ENCODE measurements around the gene KRTAP10-8. TPM values are rescaled to one million over a fixed set of nuclear protein-coding genes. Genes with fewer than 3 reads are reported as not detected.
"Not testable (repeated sequence)": the region's sequence is repeated elsewhere in the genome, so short reads cannot be mapped to it uniquely, and the experiment has no call there.

KRTAP10-8 gene
- polyA plus RNA-seq, 1 donor: not detected

- no peak for DNase-seq
- Histone ChIP-seq H3K4me1 (ENCODE audit: control insufficient read depth, insufficient read depth, low read length) (no peaks in the 10 kb centered on the region), H3K36me3 (ENCODE audit: control insufficient read depth, insufficient read depth, low read length) (no peaks in the 10 kb centered on the region), H3K9me3 (ENCODE audit: control insufficient read depth, low read depth, low read length) (peaks cover 3% of the 10 kb centered on the region), H3K27ac (ENCODE audit: low read length) (no peak within 1 kb of the TSS), H3K4me3 (ENCODE audit: low read length) (no peak within 1 kb of the TSS), H3K27me3 (ENCODE audit: control insufficient read depth, insufficient read depth, low read length) (peaks cover 2% of the 10 kb centered on the region)
- WGBS (ENCODE audit: insufficient coverage, low lambda C conversion rate): 30% methylated on average over 2 of the region's 26 CpGs
Measured at GRCh38 chr21:44657635-44658540, 46.0 kb downstream of the KRTAP10-8 start, which contains the start of gene KRTAP12-3. KRTAP12-3 (plus strand) TSS chr21:44657932; CDS start chr21:44657980, 48 bp downstream.

GRCh38 chr21:44658541-44658910 is 46.6 kb downstream of the KRTAP10-8 start:
- H3K9me3 ChIP-seq (ENCODE audit: control insufficient read depth, low read depth, low read length): peaks cover 3% of the 10 kb centered on the region
- WGBS (ENCODE audit: insufficient coverage, low lambda C conversion rate): no CpG with 5 or more reads among the region's 5 CpGs
- no peak overlapping the region for H3K4me3 ChIP-seq (ENCODE audit: low read length)
- H3K36me3 ChIP-seq (ENCODE audit: control insufficient read depth, insufficient read depth, low read length): no peaks in the 10 kb centered on the region
- no peak for DNase-seq
- H3K27ac ChIP-seq (ENCODE audit: low read length): no peak overlapping the region
- H3K27me3 ChIP-seq (ENCODE audit: control insufficient read depth, insufficient read depth, low read length): peaks cover 2% of the 10 kb centered on the region
- no peaks in the 10 kb centered on the region for H3K4me1 ChIP-seq (ENCODE audit: control insufficient read depth, insufficient read depth, low read length)

- Histone ChIP-seq H3K9me3 (ENCODE audit: control insufficient read depth, low read depth, low read length) (peaks cover 3% of the 10 kb centered on the region), H3K36me3 (ENCODE audit: control insufficient read depth, insufficient read depth, low read length) (no peaks in the 10 kb centered on the region), H3K4me3 (ENCODE audit: low read length) (no peak overlapping the region), H3K4me1 (ENCODE audit: control insufficient read depth, insufficient read depth, low read length) (no peaks in the 10 kb centered on the region), H3K27me3 (ENCODE audit: control insufficient read depth, insufficient read depth, low read length) (peaks cover 2% of the 10 kb centered on the region), H3K27ac (ENCODE audit: low read length) (no peak overlapping the region)
- WGBS (ENCODE audit: insufficient coverage, low lambda C conversion rate): no CpG with 5 or more reads among the region's 11 CpGs
- DNase-seq: no peak
Measured at GRCh38 chr21:44658913-44659595, 47.2 kb downstream of the KRTAP10-8 start.

GRCh38 chr21:44661567-44661966 is 49.7 kb downstream of the KRTAP10-8 start:
- not testable (repeated sequence) for H3K27me3 ChIP-seq (ENCODE audit: control insufficient read depth, insufficient read depth, low read length); H3K27ac ChIP-seq (ENCODE audit: low read length); H3K36me3 ChIP-seq (ENCODE audit: control insufficient read depth, insufficient read depth, low read length); H3K9me3 ChIP-seq (ENCODE audit: control insufficient read depth, low read depth, low read length); H3K4me1 ChIP-seq (ENCODE audit: control insufficient read depth, insufficient read depth, low read length); H3K4me3 ChIP-seq (ENCODE audit: low read length); DNase-seq
- 59% methylated on average over 3 of the region's 7 CpGs for WGBS (ENCODE audit: insufficient coverage, low lambda C conversion rate)

Other genes with a start within 250 kb of the KRTAP10-8 start
- 18.8 TPM for gene LRRC3, start 156.6 kb upstream of the KRTAP10-8 start, polyA plus RNA-seq
- not detected for gene KRTAP10-1, start 71.9 kb upstream of the KRTAP10-8 start, polyA plus RNA-seq
- gene KRTAP10-2, start 60.6 kb upstream of the KRTAP10-8 start, polyA plus RNA-seq: not detected
- gene KRTAP10-3, start 53.3 kb upstream of the KRTAP10-8 start, polyA plus RNA-seq: not detected
- gene KRTAP10-4, start 38.4 kb upstream of the KRTAP10-8 start, polyA plus RNA-seq: not detected
- gene KRTAP10-5, start 31.5 kb upstream of the KRTAP10-8 start, polyA plus RNA-seq: not detected
- gene KRTAP10-6, start 19.6 kb upstream of the KRTAP10-8 start, polyA plus RNA-seq: not detected
- not detected for gene KRTAP10-7, start 11.5 kb upstream of the KRTAP10-8 start, polyA plus RNA-seq
- gene KRTAP10-9, start 15.0 kb downstream of the KRTAP10-8 start, polyA plus RNA-seq: not detected
- not detected for gene KRTAP10-10, start 25.3 kb downstream of the KRTAP10-8 start, polyA plus RNA-seq
- not detected for gene KRTAP10-11, start 34.3 kb downstream of the KRTAP10-8 start, polyA plus RNA-seq
- gene KRTAP12-4, start 42.6 kb downstream of the KRTAP10-8 start, polyA plus RNA-seq: not detected
- not detected for gene KRTAP12-3, start 45.9 kb downstream of the KRTAP10-8 start, polyA plus RNA-seq
- gene KRTAP12-2, start 54.8 kb downstream of the KRTAP10-8 start, polyA plus RNA-seq: not detected
- not detected for gene KRTAP12-1, start 70.1 kb downstream of the KRTAP10-8 start, polyA plus RNA-seq
- gene KRTAP10-12, start 85.1 kb downstream of the KRTAP10-8 start, polyA plus RNA-seq: not detected
- gene TSPEAR, start 99.5 kb downstream of the KRTAP10-8 start, polyA plus RNA-seq: 0.55 TPM
- 97.1 TPM for gene UBE2G2, start 189.7 kb downstream of the KRTAP10-8 start, polyA plus RNA-seq
- 94.4 TPM for gene SUMO3, start 206.0 kb downstream of the KRTAP10-8 start, polyA plus RNA-seq